ENCODE results near the gene LILRA5. TPM values are rescaled to one million over a fixed set of nuclear protein-coding genes. Genes with fewer than 3 reads are reported as not detected.
"Not testable (repeated sequence)": the region's sequence is repeated elsewhere in the genome, so short reads cannot be mapped to it uniquely, and the experiment has no call there.

Gene LILRA5
- total and polyA plus RNA-seq, 9 donors: 0.17 to 1.5 (median 0.60) TPM

GRCh38 chr19:54309811-54310210 lies 3.2 kb downstream of the LILRA5 start:
- DNase-seq: no peak
- Histone ChIP-seq H3K4me3 (ENCODE audit: low read length) (no peak overlapping the region), H3K27me3 (ENCODE audit: control insufficient read depth, insufficient read depth, low read length) (peaks cover 2% of the 10 kb centered on the region), H3K4me1 (ENCODE audit: control insufficient read depth, insufficient read depth, low read length) (no peaks in the 10 kb centered on the region), H3K36me3 (ENCODE audit: control insufficient read depth, insufficient read depth, low read length) (no peaks in the 10 kb centered on the region), H3K9me3 (replicated peaks; ENCODE audit: control insufficient read depth, low read depth, low read length) (no peaks in the 10 kb centered on the region), H3K27ac (ENCODE audit: low read length) (no peak overlapping the region)
- WGBS (ENCODE audit: insufficient coverage): 82% methylated on average over 7 of the region's 12 CpGs

- DNase-seq: no peak
- Histone ChIP-seq H3K9me3 (replicated peaks; ENCODE audit: control insufficient read depth, low read depth, low read length) (no peaks in the 10 kb centered on the region), H3K27me3 (ENCODE audit: control insufficient read depth, insufficient read depth, low read length) (peaks cover 1% of the 10 kb centered on the region), H3K36me3 (ENCODE audit: control insufficient read depth, insufficient read depth, low read length) (no peaks in the 10 kb centered on the region), H3K27ac (ENCODE audit: low read length) (no peak overlapping the region), H3K4me3 (ENCODE audit: low read length) (no peak overlapping the region), H3K4me1 (ENCODE audit: control insufficient read depth, insufficient read depth, low read length) (no peaks in the 10 kb centered on the region)
- WGBS (ENCODE audit: insufficient coverage): 100% methylated on average over 1 of the region's 5 CpGs
Measured at GRCh38 chr19:54307389-54308020, 5.5 kb downstream of the LILRA5 start.

- 86% methylated on average over 1 of the region's 1 CpG for WGBS (ENCODE audit: insufficient coverage)
- DNase-seq: no peak
- Histone ChIP-seq H3K4me3 (ENCODE audit: low read length) (no peak overlapping the region), H3K4me1 (ENCODE audit: control insufficient read depth, insufficient read depth, low read length) (no peaks in the 10 kb centered on the region), H3K9me3 (replicated peaks; ENCODE audit: control insufficient read depth, low read depth, low read length) (no peaks in the 10 kb centered on the region), H3K27me3 (ENCODE audit: control insufficient read depth, insufficient read depth, low read length) (no peaks in the 10 kb centered on the region), H3K27ac (ENCODE audit: low read length) (no peak overlapping the region), H3K36me3 (ENCODE audit: control insufficient read depth, insufficient read depth, low read length) (no peaks in the 10 kb centered on the region)
Measured at GRCh38 chr19:54305141-54305540, 7.8 kb downstream of the LILRA5 start.

- WGBS (ENCODE audit: insufficient coverage): 60% methylated on average over 3 of the region's 4 CpGs
- Histone ChIP-seq H3K4me3 (ENCODE audit: low read length) (no peak overlapping the region), H3K27me3 (ENCODE audit: control insufficient read depth, insufficient read depth, low read length) (no peaks in the 10 kb centered on the region), H3K36me3 (ENCODE audit: control insufficient read depth, insufficient read depth, low read length) (no peaks in the 10 kb centered on the region), H3K9me3 (replicated peaks; ENCODE audit: control insufficient read depth, low read depth, low read length) (no peaks in the 10 kb centered on the region), H3K4me1 (ENCODE audit: control insufficient read depth, insufficient read depth, low read length) (no peaks in the 10 kb centered on the region), H3K27ac (ENCODE audit: low read length) (no peak overlapping the region)
- DNase-seq: peak; percentile 40
Measured at GRCh38 chr19:54302257-54302656, 10.7 kb downstream of the LILRA5 start.

- WGBS (ENCODE audit: insufficient coverage): no CpG with 5 or more reads among the region's 5 CpGs
- no peaks in the 10 kb centered on the region for H3K27me3 ChIP-seq (ENCODE audit: control insufficient read depth, insufficient read depth, low read length)
- H3K4me3 ChIP-seq (ENCODE audit: low read length): no peak overlapping the region
- no peaks in the 10 kb centered on the region for H3K9me3 ChIP-seq (replicated peaks; ENCODE audit: control insufficient read depth, low read depth, low read length)
- H3K36me3 ChIP-seq (ENCODE audit: control insufficient read depth, insufficient read depth, low read length): no peaks in the 10 kb centered on the region
- no peak for DNase-seq
- H3K4me1 ChIP-seq (ENCODE audit: control insufficient read depth, insufficient read depth, low read length): no peaks in the 10 kb centered on the region
- H3K27ac ChIP-seq (ENCODE audit: low read length): no peak overlapping the region
Measured at GRCh38 chr19:54299515-54299914, 13.5 kb downstream of the LILRA5 start.

- 88% methylated on average over 4 of the region's 7 CpGs for WGBS (ENCODE audit: insufficient coverage)
- Histone ChIP-seq H3K4me1 (ENCODE audit: control insufficient read depth, insufficient read depth, low read length) (no peaks in the 10 kb centered on the region), H3K36me3 (ENCODE audit: control insufficient read depth, insufficient read depth, low read length) (no peaks in the 10 kb centered on the region), H3K27me3 (ENCODE audit: control insufficient read depth, insufficient read depth, low read length) (no peaks in the 10 kb centered on the region), H3K9me3 (replicated peaks; ENCODE audit: control insufficient read depth, low read depth, low read length) (no peaks in the 10 kb centered on the region), H3K27ac (ENCODE audit: low read length) (no peak overlapping the region), H3K4me3 (ENCODE audit: low read length) (no peak overlapping the region)
- no peak for DNase-seq
Measured at GRCh38 chr19:54299126-54299498, 13.9 kb downstream of the LILRA5 start.

GRCh38 chr19:54298357-54299125 lies 14.4 kb downstream of the LILRA5 start:
- Histone ChIP-seq H3K9me3 (replicated peaks; ENCODE audit: control insufficient read depth, low read depth, low read length) (no peaks in the 10 kb centered on the region), H3K4me3 (ENCODE audit: low read length) (no peak overlapping the region), H3K36me3 (ENCODE audit: control insufficient read depth, insufficient read depth, low read length) (no peaks in the 10 kb centered on the region), H3K27me3 (ENCODE audit: control insufficient read depth, insufficient read depth, low read length) (no peaks in the 10 kb centered on the region), H3K4me1 (ENCODE audit: control insufficient read depth, insufficient read depth, low read length) (no peaks in the 10 kb centered on the region), H3K27ac (ENCODE audit: low read length) (no peak overlapping the region)
- 53% methylated on average over 3 of the region's 4 CpGs for WGBS (ENCODE audit: insufficient coverage)
- no peak for DNase-seq

GRCh38 chr19:54297759-54298305 lies 15.1 kb downstream of the LILRA5 start:
- Histone ChIP-seq H3K9me3 (replicated peaks; ENCODE audit: control insufficient read depth, low read depth, low read length) (no peaks in the 10 kb centered on the region), H3K36me3 (ENCODE audit: control insufficient read depth, insufficient read depth, low read length) (no peaks in the 10 kb centered on the region), H3K4me1 (ENCODE audit: control insufficient read depth, insufficient read depth, low read length) (no peaks in the 10 kb centered on the region), H3K27me3 (ENCODE audit: control insufficient read depth, insufficient read depth, low read length) (no peaks in the 10 kb centered on the region), H3K27ac (ENCODE audit: low read length) (no peak overlapping the region), H3K4me3 (ENCODE audit: low read length) (no peak overlapping the region)
- DNase-seq: no peak
- 36% methylated on average over 5 of the region's 7 CpGs for WGBS (ENCODE audit: insufficient coverage)

GRCh38 chr19:54294539-54294938 lies 18.4 kb downstream of the LILRA5 start:
- Histone ChIP-seq H3K4me3 (ENCODE audit: low read length) (no peak overlapping the region), H3K27me3 (ENCODE audit: control insufficient read depth, insufficient read depth, low read length) (no peaks in the 10 kb centered on the region), H3K27ac (ENCODE audit: low read length) (no peak overlapping the region), H3K4me1 (ENCODE audit: control insufficient read depth, insufficient read depth, low read length) (no peaks in the 10 kb centered on the region), H3K36me3 (ENCODE audit: control insufficient read depth, insufficient read depth, low read length) (no peaks in the 10 kb centered on the region), H3K9me3 (replicated peaks; ENCODE audit: control insufficient read depth, low read depth, low read length) (no peaks in the 10 kb centered on the region)
- DNase-seq: no peak
- 100% methylated on average over 2 of the region's 6 CpGs for WGBS (ENCODE audit: insufficient coverage)

- not testable (repeated sequence) for H3K27me3 ChIP-seq (ENCODE audit: control insufficient read depth, insufficient read depth, low read length); H3K4me3 ChIP-seq (ENCODE audit: low read length); H3K27ac ChIP-seq (ENCODE audit: low read length); H3K9me3 ChIP-seq (replicated peaks; ENCODE audit: control insufficient read depth, low read depth, low read length); H3K36me3 ChIP-seq (ENCODE audit: control insufficient read depth, insufficient read depth, low read length); DNase-seq; H3K4me1 ChIP-seq (ENCODE audit: control insufficient read depth, insufficient read depth, low read length)
- no CpG with 5 or more reads among the region's 8 CpGs for WGBS (ENCODE audit: insufficient coverage)
Measured at GRCh38 chr19:54289160-54289559, 23.8 kb downstream of the LILRA5 start.
